Lower leg skin (tissue), 4 donors: Measurements from ENCODE around the gene BTBD10. TPM values are rescaled to one million over a fixed set of nuclear protein-coding genes. Genes with fewer than 3 reads are reported as not detected.

Experiments
- DNase-seq, 2 donors: peaks; one replicate each; pipeline ENCODE4 v3.0.0-alpha.2; 2019; ENCODE audit warnings: low spot score in 2 of 2
- H3K4me3 ChIP-seq: fragments of 200-600 bp; sonication (generic); 2 replicates; pipeline ENCODE4 v1.5.1; 2017; ENCODE audit warnings: mild to moderate bottlenecking, low read depth; ENCODE audit not compliant: poor library complexity, severe bottlenecking
- CTCF ChIP-seq, 3 donors: fragments of 450-650 bp; IDR thresholded peaks; one replicate each; pipeline ENCODE4 v1.5.1; 2016; ENCODE audit warnings: antibody characterized with exemption in 3 of 3, mild to moderate bottlenecking in 3 of 3, moderate library complexity in 2 of 3
- POLR2A ChIP-seq, 2 donors: fragments of 450-650 bp; IDR thresholded peaks; one replicate each; pipeline ENCODE4 v1.6.1; 2016 to 2017; ENCODE audit warnings: antibody characterized with exemption in 2 of 2, mild to moderate bottlenecking in 1 of 2, moderate library complexity in 1 of 2
- WGBS, 2 donors: methylation state at CpG; one replicate each; pipeline ENCODE4 v1.1.5; 2018; 5-methylcytosine and 5-hydroxymethylcytosine counted together
- intact Hi-C: fragments of 100-400 bp; cut with DNase I; formaldehyde crosslinking; loops from one replicate; pipeline ENCODE4 v1.15.0; 2023; ENCODE audit warnings: low total_unique reads
- total RNA-seq, 4 donors: library from RNA; depleted of rRNA; stranded (reverse); fragments of >200 nt; gene quantifications; one replicate each; pipeline ENCODE4 v1.1.0, GENCODE V29; 2016

BTBD10 gene
- total RNA-seq, 4 donors from 2014 or later: 32.2 to 41.0 (median 35.7) TPM

- no peak for DNase-seq
- intact Hi-C loops: no loop called here
- no peak overlapping the region for H3K4me3 ChIP-seq
- 48 to 56% methylated on average over 5 of the region's 5 CpGs for WGBS, 2 donors
- no peak for TF ChIP-seq CTCF (IDR thresholded peaks at IDR 0.05)
- TF ChIP-seq POLR2A (IDR thresholded peaks at IDR 0.05): no peak
These were observed 5.7 kb upstream of the BTBD10 start for GRCh38 chr11:13468750-13469149.

- DNase-seq: no peak
- no peak for TF ChIP-seq POLR2A (IDR thresholded peaks at IDR 0.05)
- TF ChIP-seq CTCF (IDR thresholded peaks at IDR 0.05): no peak
- intact Hi-C loops: no loop called here
- no peak overlapping the region for H3K4me3 ChIP-seq
- 6 to 7% methylated on average over 6 of the region's 6 CpGs for WGBS, 2 donors
These were observed 2.9 kb upstream of the BTBD10 start for GRCh38 chr11:13465909-13466371.

- 33 to 36% methylated on average over 12 of the region's 12 CpGs for WGBS, 2 donors
- peak overlapping the region; percentile 88 for H3K4me3 ChIP-seq
- TF ChIP-seq POLR2A (IDR thresholded peaks at IDR 0.05) (no peak), CTCF (IDR thresholded peaks at IDR 0.05) (no peak)
- intact Hi-C loops: no loop called here
- no peak for DNase-seq
These were observed 813 bp upstream of the BTBD10 start for GRCh38 chr11:13463779-13464290.

GRCh38 chr11:13462311-13462900 is 616 bp downstream of the BTBD10 start:
- intact Hi-C loops: no loop called here
- H3K4me3 ChIP-seq: peak overlapping the region; percentile 88
- DNase-seq: peak; percentile 52 to 94
- TF ChIP-seq CTCF (IDR thresholded peaks at IDR 0.05) (no peak), POLR2A (IDR thresholded peaks at IDR 0.05) (no peak)
- 2% methylated on average over 8 to 15 of the region's 18 CpGs for WGBS, 2 donors

- no peak for TF ChIP-seq CTCF (IDR thresholded peaks at IDR 0.05)
- DNase-seq: no peak
- H3K4me3 ChIP-seq: no peak overlapping the region
- 80 to 82% methylated on average over 3 of the region's 3 CpGs for WGBS, 2 donors
- intact Hi-C loops: no loop called here
These were observed 1.7 kb downstream of the BTBD10 start for GRCh38 chr11:13461291-13461690.
